SK-N-SH treated with all-trans-retinoic acid at 6 μM for 48 hours (cell line): Measurements from ENCODE around the gene AKTIP.

Experiments
- ATAC-seq: fragments of 200-7000 bp; cut with Tn5 transposase; 3 replicates; pipeline ENCODE4 v1.9.1; 2020; ENCODE audit warnings: mild to moderate bottlenecking, moderate library complexity
- ARNTL ChIP-seq: fragments of 450-650 bp; formaldehyde crosslinking; IDR thresholded peaks from 2 replicates; pipeline ENCODE4 v1.5.0; 2020; ENCODE audit warnings: low read depth, mild to moderate bottlenecking, moderate library complexity, borderline replicate concordance
- BACH2 ChIP-seq: fragments of 250-450 bp; sonication (Bioruptor Pico); IDR thresholded peaks from 2 replicates; pipeline ENCODE4 v1.9.0; 2021; ENCODE audit warnings: mild to moderate bottlenecking, borderline replicate concordance
- CSDC2 ChIP-seq: fragments of 250-450 bp; sonication (Bioruptor Pico); IDR thresholded peaks from 2 replicates; pipeline ENCODE4 v1.5.0; 2020; ENCODE audit warnings: mild to moderate bottlenecking, moderate library complexity
- ESRRG ChIP-seq: fragments of 250-450 bp; sonication (Bioruptor Pico); IDR thresholded peaks from 2 replicates; pipeline ENCODE4 v1.6.1; 2021; ENCODE audit warnings: mild to moderate bottlenecking
- GLIS3 ChIP-seq: fragments of 250-450 bp; sonication (Bioruptor Pico); IDR thresholded peaks from 2 replicates; pipeline ENCODE4 v1.5.0; 2020; ENCODE audit warnings: mild to moderate bottlenecking, moderate library complexity
- ISL1 ChIP-seq: fragments of 250-450 bp; sonication (Bioruptor Pico); IDR thresholded peaks from 2 replicates; pipeline ENCODE4 v2.1.2; 2022; ENCODE audit warnings: mild to moderate bottlenecking, moderate library complexity
- OSR1 ChIP-seq: fragments of 250-450 bp; sonication (Bioruptor Pico); IDR thresholded peaks from 2 replicates; pipeline ENCODE4 v1.8.0; 2022; ENCODE audit warnings: moderate library complexity, mild to moderate bottlenecking, inconsistent platforms
- PPARA ChIP-seq: fragments of 250-450 bp; sonication (Bioruptor Pico); IDR thresholded peaks from 2 replicates; pipeline ENCODE4 v1.5.0; 2020; ENCODE audit warnings: mild to moderate bottlenecking, borderline replicate concordance
- RARB ChIP-seq: fragments of 250-450 bp; sonication (Bioruptor Pico); IDR thresholded peaks from 2 replicates; pipeline ENCODE4 v1.8.0; 2021; ENCODE audit warnings: mild to moderate bottlenecking, moderate library complexity
- SNAI2 ChIP-seq: fragments of 250-450 bp; sonication (Bioruptor Pico); IDR thresholded peaks from 2 replicates; pipeline ENCODE4 v1.5.0; 2020; ENCODE audit warnings: mild to moderate bottlenecking, moderate library complexity
- TCF4 ChIP-seq: fragments of 250-450 bp; sonication (Bioruptor Pico); IDR thresholded peaks from 2 replicates; pipeline ENCODE4 v1.8.0; 2021; ENCODE audit warnings: mild to moderate bottlenecking, moderate library complexity, borderline replicate concordance
- TOX ChIP-seq: fragments of 250-450 bp; sonication (Bioruptor Pico); IDR thresholded peaks from 2 replicates; pipeline ENCODE4 v1.8.0; 2021; ENCODE audit warnings: mild to moderate bottlenecking, moderate library complexity, borderline replicate concordance
- ZFP3 ChIP-seq: fragments of 250-450 bp; sonication (Bioruptor Pico); IDR thresholded peaks from 2 replicates; pipeline ENCODE4 v1.5.0; 2020; ENCODE audit warnings: mild to moderate bottlenecking, moderate library complexity
- ZFP30 ChIP-seq: fragments of 450-650 bp; formaldehyde crosslinking; IDR thresholded peaks from 2 replicates; pipeline ENCODE4 v1.5.0; 2022; ENCODE audit warnings: mild to moderate bottlenecking, moderate library complexity
- ZNF565 ChIP-seq: fragments of 450-650 bp; formaldehyde crosslinking; conservative IDR thresholded peaks from 2 replicates; pipeline ENCODE4 v1.5.0; 2020; ENCODE audit warnings: low read depth, mild to moderate bottlenecking, moderate library complexity
- ZNF70 ChIP-seq: fragments of 450-650 bp; formaldehyde crosslinking; IDR thresholded peaks from 2 replicates; pipeline ENCODE4 v1.5.0; 2020; ENCODE audit warnings: mild to moderate bottlenecking, moderate library complexity
- ZNF8 ChIP-seq: fragments of 450-650 bp; formaldehyde crosslinking; IDR thresholded peaks from 2 replicates; pipeline ENCODE4 v1.5.0; 2020; ENCODE audit warnings: mild to moderate bottlenecking, moderate library complexity
- TF ChIP-seq, protein P1 (sequence below): fragments of 250-450 bp; sonication (Bioruptor Pico); IDR thresholded peaks from 2 replicates; pipeline ENCODE4 v1.5.0; 2020; ENCODE audit warnings: mild to moderate bottlenecking, moderate library complexity
- TF ChIP-seq, protein P2 (sequence below): fragments of 250-450 bp; sonication (Bioruptor Pico); IDR thresholded peaks from 2 replicates; pipeline ENCODE4 v1.8.0; 2021; ENCODE audit warnings: low read depth, mild to moderate bottlenecking, moderate library complexity, borderline replicate concordance
- TF ChIP-seq, protein P3 (sequence below): fragments of 250-450 bp; sonication (Bioruptor Pico); IDR thresholded peaks from 2 replicates; pipeline ENCODE4 v1.5.1; 2021; ENCODE audit warnings: mild to moderate bottlenecking, moderate library complexity
- TF ChIP-seq, protein P4 (sequence below): fragments of 250-450 bp; sonication (Bioruptor Pico); IDR thresholded peaks from 2 replicates; pipeline ENCODE4 v1.5.1; 2020; ENCODE audit warnings: low read depth, mild to moderate bottlenecking, moderate library complexity

Gene AKTIP

DNA sequence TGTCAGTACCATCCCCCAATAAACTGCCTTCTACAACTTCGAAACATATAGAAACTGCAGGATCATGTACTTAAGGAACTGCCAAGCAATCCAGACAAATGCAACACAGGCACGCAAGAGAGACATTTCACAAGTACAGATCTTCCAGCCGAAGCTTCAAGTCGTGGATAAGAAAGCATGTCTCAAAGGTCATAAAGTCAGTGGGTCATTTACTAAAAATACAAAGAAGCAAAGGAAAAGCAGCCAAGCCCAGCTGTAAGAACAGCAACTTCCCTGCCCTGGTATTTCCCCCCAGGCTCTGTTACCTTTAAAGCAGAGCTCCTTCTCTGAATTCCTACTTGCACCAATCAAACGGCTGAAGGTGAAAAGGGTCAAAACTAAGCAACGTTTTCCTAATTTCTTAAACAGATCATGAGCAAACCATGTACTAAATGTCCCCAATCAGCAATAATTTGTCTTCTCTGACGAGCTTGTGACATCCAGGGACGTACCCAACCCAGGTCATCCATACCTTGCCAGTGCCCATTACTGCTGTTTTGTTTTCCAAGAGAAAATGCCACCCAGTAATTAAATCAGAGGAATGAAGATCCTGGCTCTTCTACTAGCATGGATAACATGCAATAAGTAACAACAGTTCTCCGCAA lies 1.7 kb downstream of the AKTIP start:
- no peak for TF ChIP-seq TCF4 (CRISPR knock-in tag)
- no peak for TF ChIP-seq ESRRG (CRISPR knock-in tag)
- TF ChIP-seq BACH2: no peak
- TF ChIP-seq RARB (CRISPR knock-in tag): no peak
- TF ChIP-seq ZNF565: no peak
- TF ChIP-seq CSDC2 (CRISPR knock-in tag): no peak
- TF ChIP-seq, protein P1, sequence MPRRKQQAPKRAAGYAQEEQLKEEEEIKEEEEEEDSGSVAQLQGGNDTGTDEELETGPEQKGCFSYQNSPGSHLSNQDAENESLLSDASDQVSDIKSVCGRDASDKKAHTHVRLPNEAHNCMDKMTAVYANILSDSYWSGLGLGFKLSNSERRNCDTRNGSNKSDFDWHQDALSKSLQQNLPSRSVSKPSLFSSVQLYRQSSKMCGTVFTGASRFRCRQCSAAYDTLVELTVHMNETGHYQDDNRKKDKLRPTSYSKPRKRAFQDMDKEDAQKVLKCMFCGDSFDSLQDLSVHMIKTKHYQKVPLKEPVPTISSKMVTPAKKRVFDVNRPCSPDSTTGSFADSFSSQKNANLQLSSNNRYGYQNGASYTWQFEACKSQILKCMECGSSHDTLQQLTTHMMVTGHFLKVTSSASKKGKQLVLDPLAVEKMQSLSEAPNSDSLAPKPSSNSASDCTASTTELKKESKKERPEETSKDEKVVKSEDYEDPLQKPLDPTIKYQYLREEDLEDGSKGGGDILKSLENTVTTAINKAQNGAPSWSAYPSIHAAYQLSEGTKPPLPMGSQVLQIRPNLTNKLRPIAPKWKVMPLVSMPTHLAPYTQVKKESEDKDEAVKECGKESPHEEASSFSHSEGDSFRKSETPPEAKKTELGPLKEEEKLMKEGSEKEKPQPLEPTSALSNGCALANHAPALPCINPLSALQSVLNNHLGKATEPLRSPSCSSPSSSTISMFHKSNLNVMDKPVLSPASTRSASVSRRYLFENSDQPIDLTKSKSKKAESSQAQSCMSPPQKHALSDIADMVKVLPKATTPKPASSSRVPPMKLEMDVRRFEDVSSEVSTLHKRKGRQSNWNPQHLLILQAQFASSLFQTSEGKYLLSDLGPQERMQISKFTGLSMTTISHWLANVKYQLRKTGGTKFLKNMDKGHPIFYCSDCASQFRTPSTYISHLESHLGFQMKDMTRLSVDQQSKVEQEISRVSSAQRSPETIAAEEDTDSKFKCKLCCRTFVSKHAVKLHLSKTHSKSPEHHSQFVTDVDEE (CRISPR knock-in tag): no peak
- TF ChIP-seq, protein P2, sequence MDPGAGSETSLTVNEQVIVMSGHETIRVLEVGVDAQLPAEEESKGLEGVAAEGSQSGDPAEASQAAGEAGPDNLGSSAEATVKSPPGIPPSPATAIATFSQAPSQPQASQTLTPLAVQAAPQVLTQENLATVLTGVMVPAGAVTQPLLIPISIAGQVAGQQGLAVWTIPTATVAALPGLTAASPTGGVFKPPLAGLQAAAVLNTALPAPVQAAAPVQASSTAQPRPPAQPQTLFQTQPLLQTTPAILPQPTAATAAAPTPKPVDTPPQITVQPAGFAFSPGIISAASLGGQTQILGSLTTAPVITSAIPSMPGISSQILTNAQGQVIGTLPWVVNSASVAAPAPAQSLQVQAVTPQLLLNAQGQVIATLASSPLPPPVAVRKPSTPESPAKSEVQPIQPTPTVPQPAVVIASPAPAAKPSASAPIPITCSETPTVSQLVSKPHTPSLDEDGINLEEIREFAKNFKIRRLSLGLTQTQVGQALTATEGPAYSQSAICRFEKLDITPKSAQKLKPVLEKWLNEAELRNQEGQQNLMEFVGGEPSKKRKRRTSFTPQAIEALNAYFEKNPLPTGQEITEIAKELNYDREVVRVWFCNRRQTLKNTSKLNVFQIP (CRISPR knock-in tag): no peak
- no peak for TF ChIP-seq ISL1 (CRISPR knock-in tag)
- TF ChIP-seq ZNF70 (CRISPR knock-in tag): no peak
- TF ChIP-seq ZFP30 (CRISPR knock-in tag): no peak
- TF ChIP-seq, protein P3, sequence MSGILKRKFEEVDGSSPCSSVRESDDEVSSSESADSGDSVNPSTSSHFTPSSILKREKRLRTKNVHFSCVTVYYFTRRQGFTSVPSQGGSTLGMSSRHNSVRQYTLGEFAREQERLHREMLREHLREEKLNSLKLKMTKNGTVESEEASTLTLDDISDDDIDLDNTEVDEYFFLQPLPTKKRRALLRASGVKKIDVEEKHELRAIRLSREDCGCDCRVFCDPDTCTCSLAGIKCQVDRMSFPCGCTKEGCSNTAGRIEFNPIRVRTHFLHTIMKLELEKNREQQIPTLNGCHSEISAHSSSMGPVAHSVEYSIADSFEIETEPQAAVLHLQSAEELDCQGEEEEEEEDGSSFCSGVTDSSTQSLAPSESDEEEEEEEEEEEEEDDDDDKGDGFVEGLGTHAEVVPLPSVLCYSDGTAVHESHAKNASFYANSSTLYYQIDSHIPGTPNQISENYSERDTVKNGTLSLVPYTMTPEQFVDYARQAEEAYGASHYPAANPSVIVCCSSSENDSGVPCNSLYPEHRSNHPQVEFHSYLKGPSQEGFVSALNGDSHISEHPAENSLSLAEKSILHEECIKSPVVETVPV: no peak
- TF ChIP-seq PPARA (CRISPR knock-in tag): no peak
- no peak for TF ChIP-seq OSR1
- TF ChIP-seq ZFP3 (CRISPR knock-in tag): no peak
- TF ChIP-seq TOX: no peak
- no peak for TF ChIP-seq ZNF8 (CRISPR knock-in tag)
- no peak for TF ChIP-seq ARNTL (CRISPR knock-in tag)
- TF ChIP-seq SNAI2 (CRISPR knock-in tag): no peak
- TF ChIP-seq, protein P4, sequence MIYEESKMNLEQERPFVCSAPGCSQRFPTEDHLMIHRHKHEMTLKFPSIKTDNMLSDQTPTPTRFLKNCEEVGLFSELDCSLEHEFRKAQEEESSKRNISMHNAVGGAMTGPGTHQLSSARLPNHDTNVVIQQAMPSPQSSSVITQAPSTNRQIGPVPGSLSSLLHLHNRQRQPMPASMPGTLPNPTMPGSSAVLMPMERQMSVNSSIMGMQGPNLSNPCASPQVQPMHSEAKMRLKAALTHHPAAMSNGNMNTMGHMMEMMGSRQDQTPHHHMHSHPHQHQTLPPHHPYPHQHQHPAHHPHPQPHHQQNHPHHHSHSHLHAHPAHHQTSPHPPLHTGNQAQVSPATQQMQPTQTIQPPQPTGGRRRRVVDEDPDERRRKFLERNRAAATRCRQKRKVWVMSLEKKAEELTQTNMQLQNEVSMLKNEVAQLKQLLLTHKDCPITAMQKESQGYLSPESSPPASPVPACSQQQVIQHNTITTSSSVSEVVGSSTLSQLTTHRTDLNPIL (CRISPR knock-in tag): no peak
- ATAC-seq: no peak

DNA sequence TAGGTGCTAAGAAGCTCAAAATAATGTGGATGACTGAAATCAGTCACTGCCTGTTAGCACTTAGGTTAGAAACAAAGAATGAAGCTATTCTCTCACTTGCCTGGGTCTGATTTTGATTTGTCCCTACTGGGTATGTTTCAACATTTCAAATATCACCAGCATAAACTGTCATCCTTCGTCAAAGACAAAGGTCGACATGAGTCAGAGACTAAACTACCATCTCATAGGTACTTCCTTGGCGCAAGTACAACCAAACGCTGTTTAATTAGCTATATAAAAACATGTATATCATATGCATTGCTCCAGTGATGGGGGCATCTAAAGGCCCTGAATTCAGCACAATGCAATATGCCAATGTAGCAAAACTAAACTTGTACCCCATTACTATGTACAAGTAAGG lies 4.0 kb downstream of the AKTIP start:
- TF ChIP-seq ZFP3 (CRISPR knock-in tag): no peak
- no peak for TF ChIP-seq BACH2
- TF ChIP-seq, protein P4 (CRISPR knock-in tag): no peak
- TF ChIP-seq ARNTL (CRISPR knock-in tag): no peak
- TF ChIP-seq ZFP30 (CRISPR knock-in tag): no peak
- TF ChIP-seq GLIS3 (CRISPR knock-in tag): no peak
- TF ChIP-seq, protein P1 (CRISPR knock-in tag): no peak
- ATAC-seq: no peak
